Measurements from ENCODE around the gene BCAS4.

BCAS4 gene

DNA sequence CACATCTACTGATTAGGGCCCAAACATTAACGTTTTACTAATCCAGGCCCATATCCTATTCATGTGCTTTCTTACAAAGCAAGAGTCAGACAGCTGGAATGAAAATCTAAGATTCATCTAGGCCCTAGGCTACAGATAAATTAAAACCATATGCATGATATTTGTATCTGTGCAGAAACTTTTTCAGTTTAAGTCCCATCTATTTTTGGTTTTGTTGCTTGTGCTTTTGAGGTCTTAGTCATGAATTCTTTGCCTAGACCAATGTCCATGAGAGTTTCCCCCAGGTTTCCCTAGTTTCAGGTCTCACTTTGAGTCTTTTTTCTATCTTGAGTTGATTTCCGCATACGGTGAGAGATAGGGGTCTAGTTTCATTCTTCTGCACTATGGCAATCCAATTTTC is 116.2 kb downstream of the BCAS4 start:
- TF ChIP-seq GATA2 (IDR thresholded peaks at IDR 0.05; ENCODE audit: low read depth, low read length) (no peak), GATA3 (IDR thresholded peaks at IDR 0.05; ENCODE audit: low read depth, low read length) (peak; percentile 45; the same call in 1 of the 2 replicates)

DNA sequence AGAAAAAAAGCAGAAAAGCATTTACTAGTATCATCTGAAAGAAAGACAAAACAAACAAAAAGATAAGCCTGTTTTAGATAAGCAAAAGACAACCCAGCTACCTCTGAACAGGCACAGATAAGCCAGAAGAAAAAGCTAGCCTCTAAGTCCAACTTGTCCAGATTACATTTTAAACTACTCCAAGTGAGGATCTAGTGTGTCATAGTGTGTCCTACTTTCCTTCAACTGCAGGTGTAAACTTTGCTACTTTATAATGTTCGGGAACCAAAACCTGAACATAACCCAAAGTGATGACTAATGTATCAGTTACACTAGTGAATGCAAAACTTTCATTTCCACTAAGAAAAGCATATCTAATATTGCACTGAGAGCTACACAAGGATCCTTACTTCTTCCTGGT is 116.9 kb downstream of the BCAS4 start:
- TF ChIP-seq GATA3 (IDR thresholded peaks at IDR 0.05; ENCODE audit: low read depth, low read length) (no peak), GATA2 (IDR thresholded peaks at IDR 0.05; ENCODE audit: low read depth, low read length) (no peak)

DNA sequence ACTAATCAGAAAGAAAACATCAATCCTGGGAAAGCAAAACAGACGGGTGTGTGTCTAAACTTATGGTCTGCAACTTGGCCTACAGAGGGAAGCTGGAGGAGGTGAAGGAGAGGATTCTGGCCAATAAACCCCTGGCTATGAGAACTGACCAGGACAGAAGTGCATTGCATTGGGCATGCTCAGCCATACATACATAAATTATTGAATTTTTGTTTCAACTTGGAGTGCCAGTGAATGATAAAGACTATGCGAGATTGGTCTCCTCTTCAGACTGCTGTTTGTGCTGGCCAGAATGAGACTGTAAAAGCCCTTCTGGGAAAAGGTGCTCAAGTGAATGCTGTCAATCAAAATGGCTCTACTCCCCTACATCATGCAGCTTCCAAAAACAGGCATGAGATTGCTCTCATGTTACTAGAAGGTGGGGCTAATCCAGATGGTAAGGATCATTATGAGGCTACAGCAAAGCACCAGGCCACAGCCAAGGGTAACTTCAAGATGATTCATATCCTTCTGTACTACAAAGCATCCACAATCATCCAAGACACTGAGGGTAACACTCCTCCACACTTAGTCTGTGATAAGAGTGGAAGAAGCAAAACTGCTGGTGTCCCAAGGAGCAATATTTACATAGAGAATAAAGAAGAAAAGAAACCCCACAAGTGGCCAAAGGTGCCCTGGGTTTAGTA is 119.0 kb downstream of the BCAS4 start:
- TF ChIP-seq GATA2 (IDR thresholded peaks at IDR 0.05; ENCODE audit: low read depth, low read length) (no peak), GATA3 (IDR thresholded peaks at IDR 0.05; ENCODE audit: low read depth, low read length) (no peak)

- no peak for TF ChIP-seq GATA2 (IDR thresholded peaks at IDR 0.05; ENCODE audit: low read depth, low read length)
- TF ChIP-seq GATA3 (IDR thresholded peaks at IDR 0.05; ENCODE audit: low read depth, low read length) = no peak
These were observed 120.6 kb downstream of the BCAS4 start for GRCh38 chr20:50915424-50915823.

DNA sequence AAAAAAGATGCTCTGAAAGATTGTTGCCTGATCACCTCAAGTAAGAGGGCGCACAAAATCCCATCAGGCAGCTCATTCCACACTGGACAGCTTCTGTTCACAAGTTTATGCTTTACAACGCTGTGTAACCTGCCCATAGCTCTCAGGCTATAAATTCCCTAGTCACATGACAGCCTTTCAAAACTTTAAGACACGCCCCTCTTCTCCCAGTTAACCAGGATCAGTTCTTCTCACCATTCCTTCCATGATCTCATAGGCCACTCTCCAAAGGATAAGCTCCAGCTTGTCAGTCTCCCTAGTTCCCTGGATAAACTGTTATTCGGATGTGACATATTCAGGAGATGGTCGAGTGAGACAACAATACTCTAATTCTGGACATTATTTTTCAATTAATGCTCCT is 121.4 kb downstream of the BCAS4 start:
- TF ChIP-seq GATA3 (IDR thresholded peaks at IDR 0.05; ENCODE audit: low read depth, low read length) (no peak), GATA2 (IDR thresholded peaks at IDR 0.05; ENCODE audit: low read depth, low read length) (no peak)

GRCh38 chr20:50916934-50917333 is 122.1 kb downstream of the BCAS4 start:
- no peak for TF ChIP-seq GATA2 (IDR thresholded peaks at IDR 0.05; ENCODE audit: low read depth, low read length)
- TF ChIP-seq GATA3 (IDR thresholded peaks at IDR 0.05; ENCODE audit: low read depth, low read length) = no peak

GRCh38 chr20:50918403-50918802 is 123.5 kb downstream of the BCAS4 start:
- TF ChIP-seq GATA2 (IDR thresholded peaks at IDR 0.05; ENCODE audit: low read depth, low read length) = no peak
- no peak for TF ChIP-seq GATA3 (IDR thresholded peaks at IDR 0.05; ENCODE audit: low read depth, low read length)

DNA sequence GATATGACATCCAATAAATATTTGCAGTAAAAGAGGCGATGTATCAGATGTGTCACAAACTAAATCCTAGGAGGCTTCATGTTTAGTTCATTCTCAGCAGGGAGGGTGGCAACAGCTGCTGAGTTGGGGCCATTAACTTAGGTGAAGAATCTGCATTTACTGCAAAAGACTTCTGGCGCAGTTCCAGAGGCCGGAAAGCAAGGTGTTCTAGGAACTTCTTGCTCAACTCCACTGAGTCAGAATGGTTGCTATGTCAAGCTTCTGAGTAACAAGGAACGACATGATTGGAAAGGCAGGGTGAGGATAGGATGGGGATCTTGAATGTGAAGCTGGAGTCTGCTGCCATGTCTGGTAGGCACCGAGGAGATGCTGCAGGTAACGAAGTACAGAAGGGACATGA is 124.7 kb downstream of the BCAS4 start:
- TF ChIP-seq GATA2 (IDR thresholded peaks at IDR 0.05; ENCODE audit: low read depth, low read length) = no peak
- no peak for TF ChIP-seq GATA3 (IDR thresholded peaks at IDR 0.05; ENCODE audit: low read depth, low read length)

GRCh38 chr20:50920997-50921396 is 126.1 kb downstream of the BCAS4 start:
- TF ChIP-seq GATA3 (IDR thresholded peaks at IDR 0.05; ENCODE audit: low read depth, low read length) = no peak
- TF ChIP-seq GATA2 (IDR thresholded peaks at IDR 0.05; ENCODE audit: low read depth, low read length) = no peak

DNA sequence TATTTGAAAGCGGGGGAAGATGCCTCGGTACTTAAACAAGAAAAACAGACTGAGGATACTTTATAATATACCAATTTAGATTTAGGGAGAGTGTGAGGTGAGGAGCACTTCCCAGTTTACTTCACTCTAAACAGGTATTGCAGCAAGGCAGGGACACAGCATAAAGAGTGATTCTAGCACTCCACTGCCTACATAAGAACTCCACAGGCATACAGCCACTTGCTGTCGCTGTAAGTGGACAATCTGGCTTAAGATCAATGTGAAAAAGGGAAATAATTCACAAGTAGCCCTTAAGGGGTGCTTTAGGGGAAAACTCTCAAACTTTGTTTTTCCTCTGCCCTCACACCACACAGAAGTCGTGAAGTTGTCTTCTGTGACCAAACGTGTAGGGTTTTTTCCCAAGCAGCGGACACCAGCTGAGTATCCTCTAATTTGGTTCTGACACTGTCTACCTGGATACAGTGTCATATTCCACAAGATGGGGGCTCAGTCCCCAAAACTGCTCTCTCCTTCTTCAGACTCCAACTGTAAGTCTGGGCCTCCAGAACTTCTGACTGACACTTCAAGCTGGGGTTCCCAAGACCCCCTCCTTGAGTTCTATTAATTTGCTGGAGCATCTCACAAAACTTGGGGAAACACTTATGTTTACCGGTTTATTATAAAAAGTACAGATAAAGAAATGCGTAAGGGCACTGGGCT is 127.1 kb downstream of the BCAS4 start:
- TF ChIP-seq GATA3 (IDR thresholded peaks at IDR 0.05; ENCODE audit: low read depth, low read length) = no peak
- no peak for TF ChIP-seq GATA2 (IDR thresholded peaks at IDR 0.05; ENCODE audit: low read depth, low read length)

GRCh38 chr20:50924261-50924920 is 129.5 kb downstream of the BCAS4 start:
- no peak for TF ChIP-seq GATA3 (IDR thresholded peaks at IDR 0.05; ENCODE audit: low read depth, low read length)

- TF ChIP-seq GATA2 (IDR thresholded peaks at IDR 0.05; ENCODE audit: low read depth, low read length) = no peak
- TF ChIP-seq GATA3 (IDR thresholded peaks at IDR 0.05; ENCODE audit: low read depth, low read length) = no peak
These were observed 131.7 kb downstream of the BCAS4 start for GRCh38 chr20:50926530-50926929.
